Measurements from ENCODE around the gene ENDOU. TPM values are rescaled to one million over a fixed set of nuclear protein-coding genes. Genes with fewer than 3 reads are reported as not detected.

Gene ENDOU
- total RNA-seq, 4 donors from 2014 or later, result 0.28 to 0.64 TPM; not detected in 2

DNA sequence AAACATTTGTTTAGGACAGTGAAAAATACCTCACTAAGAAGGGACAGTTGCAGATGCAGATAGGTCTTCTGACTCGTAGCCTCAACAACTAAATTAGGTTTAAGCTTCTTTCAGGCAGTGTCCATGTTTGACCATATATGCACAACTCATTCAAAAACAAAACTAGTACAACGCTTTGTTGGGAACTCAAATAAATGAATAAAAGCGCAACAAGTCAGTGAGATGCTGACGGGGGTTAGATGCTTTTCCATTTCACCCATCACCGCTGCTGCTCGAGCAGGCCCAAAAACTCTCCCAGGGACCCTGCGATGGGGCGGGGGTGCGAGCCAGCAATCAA lies 20.1 kb downstream of the ENDOU start:
- Histone ChIP-seq H3K27me3 (no peaks in the 10 kb centered on the region), H3K36me3 (no peaks in the 10 kb centered on the region), H3K4me1 (no peaks in the 10 kb centered on the region), H3K9me3 (no peaks in the 10 kb centered on the region), H3K4me3 (peak overlapping the region; percentile 59 to 88), H3K27ac (peak overlapping the region; percentile 79 to 91)
- DNase-seq, result no peak
- TF ChIP-seq POLR2A (IDR thresholded peaks at IDR 0.05), result no peak
- TF ChIP-seq CTCF (IDR thresholded peaks at IDR 0.05), result no peak
- intact Hi-C loops (cut with DNase I; ENCODE audit: low total_unique reads), result no loop called here

DNA sequence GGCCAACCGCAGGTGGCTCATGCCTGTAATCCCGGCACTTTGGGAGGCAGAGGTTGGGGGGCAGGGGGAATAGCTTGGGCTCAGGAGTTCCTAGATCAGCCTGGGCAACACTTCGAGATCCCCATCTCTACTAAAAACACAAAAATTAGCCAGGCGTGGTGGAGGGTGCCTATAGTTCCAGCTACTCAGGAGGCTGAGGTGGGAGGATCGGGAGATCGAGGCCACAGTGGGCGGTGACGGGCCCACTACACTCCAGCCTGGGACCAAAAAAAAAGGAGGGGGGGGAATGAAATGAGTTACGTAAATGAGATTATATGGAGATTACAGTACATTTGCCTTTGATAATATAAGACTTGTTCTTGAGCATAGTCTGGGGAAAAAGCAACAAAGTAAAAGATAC lies 20.6 kb downstream of the ENDOU start:
- Histone ChIP-seq H3K27me3 (no peaks in the 10 kb centered on the region), H3K36me3 (no peaks in the 10 kb centered on the region), H3K9me3 (no peaks in the 10 kb centered on the region), H3K4me3 (peak overlapping the region in 1 of 2 donors; percentile 59), H3K4me1 (no peaks in the 10 kb centered on the region), H3K27ac (no peak overlapping the region)
- TF ChIP-seq POLR2A (IDR thresholded peaks at IDR 0.05), result no peak
- TF ChIP-seq CTCF (IDR thresholded peaks at IDR 0.05), result no peak
- no peak for DNase-seq
- intact Hi-C loops (cut with DNase I; ENCODE audit: low total_unique reads), result no loop called here

DNA sequence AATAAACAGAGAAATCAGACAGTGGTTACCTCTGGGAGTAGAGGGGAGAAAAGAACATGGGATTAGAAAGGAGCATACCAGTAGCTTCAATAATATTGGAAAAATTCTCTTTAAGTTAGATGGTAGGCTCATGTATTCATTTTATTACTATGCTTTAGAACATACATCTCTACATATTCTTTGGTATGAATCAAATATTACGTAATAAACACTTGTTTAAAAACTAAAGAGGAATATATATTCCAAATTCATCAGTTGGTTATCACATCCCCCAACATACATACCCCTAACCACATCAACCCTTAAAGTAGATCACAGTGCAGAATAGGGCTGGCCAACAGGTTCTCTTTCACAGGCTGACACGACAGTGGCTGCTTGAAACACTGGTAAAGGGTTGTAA lies 25.0 kb downstream of the ENDOU start:
- Histone ChIP-seq H3K36me3 (no peaks in the 10 kb centered on the region), H3K9me3 (no peaks in the 10 kb centered on the region), H3K27ac (no peak overlapping the region), H3K27me3 (no peaks in the 10 kb centered on the region), H3K4me1 (no peaks in the 10 kb centered on the region), H3K4me3 (no peak overlapping the region)
- intact Hi-C loops (cut with DNase I; ENCODE audit: low total_unique reads), result no loop called here
- TF ChIP-seq POLR2A (IDR thresholded peaks at IDR 0.05), result no peak
- no peak for TF ChIP-seq CTCF (IDR thresholded peaks at IDR 0.05)
- no peak for DNase-seq

- Histone ChIP-seq H3K4me1 (no peaks in the 10 kb centered on the region), H3K27me3 (no peaks in the 10 kb centered on the region), H3K9me3 (no peaks in the 10 kb centered on the region), H3K27ac (no peak overlapping the region), H3K4me3 (no peak overlapping the region), H3K36me3 (no peaks in the 10 kb centered on the region)
- DNase-seq, result no peak
- no peak for TF ChIP-seq POLR2A (IDR thresholded peaks at IDR 0.05)
- TF ChIP-seq CTCF (IDR thresholded peaks at IDR 0.05), result no peak
- intact Hi-C loops (cut with DNase I; ENCODE audit: low total_unique reads), result no loop called here
Observed at GRCh38 chr12:47698631-47699030, 26.7 kb downstream of the ENDOU start.

DNA sequence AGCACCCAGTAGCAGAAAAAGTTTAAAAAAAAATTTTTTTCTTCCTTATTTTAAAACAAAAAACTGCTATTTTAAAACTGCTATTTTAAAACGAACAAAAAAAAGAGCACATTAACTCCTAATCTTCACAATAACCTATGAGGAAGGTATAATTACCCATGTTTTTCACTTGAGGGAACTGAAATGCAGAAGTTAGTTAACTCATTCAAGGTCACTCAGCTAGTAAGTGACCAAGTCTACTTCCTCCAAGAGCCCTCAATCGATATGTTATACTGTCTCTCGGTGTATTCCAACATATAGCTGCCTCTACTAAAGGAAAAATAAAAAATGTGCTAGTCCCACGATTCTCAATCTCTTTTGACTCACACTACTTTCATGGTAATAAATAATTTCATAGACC lies 27.2 kb downstream of the ENDOU start:
- TF ChIP-seq POLR2A (IDR thresholded peaks at IDR 0.05) (no peak), CTCF (IDR thresholded peaks at IDR 0.05) (no peak)
- intact Hi-C loops (cut with DNase I; ENCODE audit: low total_unique reads), result no loop called here
- Histone ChIP-seq H3K27ac (no peak overlapping the region), H3K4me1 (no peaks in the 10 kb centered on the region), H3K9me3 (no peaks in the 10 kb centered on the region), H3K4me3 (no peak overlapping the region), H3K36me3 (no peaks in the 10 kb centered on the region), H3K27me3 (no peaks in the 10 kb centered on the region)
- DNase-seq, result no peak
